Peyer's patch (tissue), 4 donors: Measurements from ENCODE around the gene ATXN1. TPM values are rescaled to one million over a fixed set of nuclear protein-coding genes. Genes with fewer than 3 reads are reported as not detected.
A peak's percentile ranks its signal among the peaks of the same experiment; 100 is the strongest.

ENCODE experiments used
- DNase-seq, 3 donors: peaks; one replicate each; pipeline ENCODE4 v3.0.0-alpha.2; 2017 to 2019
- H3K27ac ChIP-seq, 4 donors: fragments of 200-600 bp; sonication (generic); one replicate each; pipeline ENCODE4 v1.5.1; 2016 to 2019
- H3K27me3 ChIP-seq, 2 donors: fragments of 200-600 bp; sonication (generic); one replicate each; pipeline ENCODE4 v1.5.1; 2019
- H3K36me3 ChIP-seq, 3 donors: fragments of 200-600 bp; sonication (generic); one replicate each; pipeline ENCODE4 v1.5.1; 2016 to 2019
- H3K4me1 ChIP-seq, 4 donors: fragments of 200-600 bp; sonication (generic); one replicate each; pipeline ENCODE4 v1.5.1; 2016 to 2019
- H3K4me3 ChIP-seq, 4 donors: fragments of 200-600 bp; sonication (generic); 1 replicate in 3 of 4; 2 replicates in 1 of 4; pipeline ENCODE4 v1.5.1; 2016 to 2019; ENCODE audit warnings: mild to moderate bottlenecking in 1 of 4
- H3K9me3 ChIP-seq, 4 donors: fragments of 200-600 bp; sonication (generic); one replicate each; pipeline ENCODE4 v1.5.1; 2016 to 2019; ENCODE audit warnings: mild to moderate bottlenecking in 1 of 4
- CTCF ChIP-seq, 6 experiments: fragments of 450-650 bp in 4 of 6; fragments of 200-600 bp in 2 of 6; sonication (generic) in 1 of 6; IDR thresholded peaks; one replicate each; pipeline ENCODE4 v1.5.1; 2017 to 2019; ENCODE audit warnings: antibody characterized with exemption in 6 of 6, mild to moderate bottlenecking in 3 of 6, moderate library complexity in 1 of 6
- POLR2A ChIP-seq, 2 donors: fragments of 450-650 bp; IDR thresholded peaks; one replicate each; pipeline ENCODE4 v1.5.1; 2017; ENCODE audit warnings: antibody characterized with exemption in 2 of 2, mild to moderate bottlenecking in 2 of 2, moderate library complexity in 2 of 2
- total RNA-seq, 4 donors: library from RNA; depleted of rRNA; stranded (reverse); fragments of >200 nt; gene quantifications; one replicate each; pipeline ENCODE4 v1.1.0, GENCODE V29; 2016

Gene ATXN1
- total RNA-seq, 4 donors from 2014 or later, result 34.7 to 48.5 (median 43.1) TPM

- Histone ChIP-seq H3K4me1 (peaks cover 0 to 38% (median 1%) of the 10 kb centered on the region in 4 donors), H3K27ac (peak overlapping the region in 1 of 4 donors; percentile 28)
- TF ChIP-seq CTCF (IDR thresholded peaks at IDR 0.05) (no peak), POLR2A (IDR thresholded peaks at IDR 0.05) (no peak)
Observed at GRCh38 chr6:16742116-16742515, 19.1 kb downstream of the ATXN1 start.

GRCh38 chr6:16741112-16742016, 19.9 kb downstream of the ATXN1 start:
- Histone ChIP-seq H3K27ac (peak overlapping the region in 2 of 4 donors; percentile 2 to 5), H3K36me3 (no peaks in the 10 kb centered on the region), H3K4me1 (peaks cover 0 to 38% (median 0%) of the 10 kb centered on the region in 4 donors), H3K4me3 (no peak overlapping the region), H3K27me3 (no peaks in the 10 kb centered on the region), H3K9me3 (no peaks in the 10 kb centered on the region)
- no peak for DNase-seq
- TF ChIP-seq POLR2A (IDR thresholded peaks at IDR 0.05) (no peak), CTCF (IDR thresholded peaks at IDR 0.05) (no peak)

More at GRCh38 chr6:16742116-16742515, 19.1 kb downstream of the ATXN1 start:
- H3K36me3 ChIP-seq, result no peaks in the 10 kb centered on the region
- DNase-seq, result no peak
- no peak overlapping the region for H3K4me3 ChIP-seq
- no peaks in the 10 kb centered on the region for H3K27me3 ChIP-seq
- H3K9me3 ChIP-seq, result no peaks in the 10 kb centered on the region

GRCh38 chr6:16740097-16740496, 21.2 kb downstream of the ATXN1 start:
- no peak for TF ChIP-seq CTCF (IDR thresholded peaks at IDR 0.05)
- no peak for TF ChIP-seq POLR2A (IDR thresholded peaks at IDR 0.05)
- H3K27ac ChIP-seq, result peak overlapping the region in 1 of 4 donors; percentile 36

GRCh38 chr6:16739329-16739801, 21.9 kb downstream of the ATXN1 start:
- no peaks in the 10 kb centered on the region for H3K36me3 ChIP-seq
- H3K27ac ChIP-seq, result peak overlapping the region in 1 of 4 donors; percentile 36
- DNase-seq, result no peak
- peaks cover 0 to 32% (median 0%) of the 10 kb centered on the region in 4 donors for H3K4me1 ChIP-seq
- no peak overlapping the region for H3K4me3 ChIP-seq
- H3K27me3 ChIP-seq, result no peaks in the 10 kb centered on the region
- H3K9me3 ChIP-seq, result no peaks in the 10 kb centered on the region
- TF ChIP-seq CTCF (IDR thresholded peaks at IDR 0.05), result peak in 1 of 6 experiments; percentile 33
- no peak for TF ChIP-seq POLR2A (IDR thresholded peaks at IDR 0.05)

More at GRCh38 chr6:16740097-16740496, 21.2 kb downstream of the ATXN1 start:
- Histone ChIP-seq H3K9me3 (no peaks in the 10 kb centered on the region), H3K4me1 (peaks cover 0 to 35% (median 0%) of the 10 kb centered on the region in 4 donors), H3K36me3 (no peaks in the 10 kb centered on the region), H3K27me3 (no peaks in the 10 kb centered on the region), H3K4me3 (no peak overlapping the region)
- no peak for DNase-seq

- Histone ChIP-seq H3K27me3 (no peaks in the 10 kb centered on the region), H3K4me3 (no peak overlapping the region), H3K9me3 (no peaks in the 10 kb centered on the region), H3K27ac (no peak overlapping the region), H3K36me3 (no peaks in the 10 kb centered on the region), H3K4me1 (peaks cover 0 to 30% (median 0%) of the 10 kb centered on the region in 4 donors)
- DNase-seq, result no peak
- no peak for TF ChIP-seq CTCF (IDR thresholded peaks at IDR 0.05)
- no peak for TF ChIP-seq POLR2A (IDR thresholded peaks at IDR 0.05)
Observed at GRCh38 chr6:16737925-16738324, 23.3 kb downstream of the ATXN1 start.
